Upper lobe of left lung (tissue), 4 donors: Measurements from ENCODE around the gene TMEM107.
"Not testable (repeated sequence)": the region's sequence is repeated elsewhere in the genome, so short reads cannot be mapped to it uniquely, and the experiment has no call there.

Experiments
- CTCF ChIP-seq, 6 experiments: fragments of 450-650 bp in 4 of 6; fragments of 200-600 bp in 2 of 6; sonication (generic) in 2 of 6; IDR thresholded peaks; one replicate each; pipeline ENCODE4 v1.5.1; 2016 to 2019; ENCODE audit warnings: antibody characterized with exemption in 6 of 6
- EP300 ChIP-seq, 4 donors: sonication (generic); formaldehyde crosslinking; IDR thresholded peaks; one replicate each; pipeline ENCODE4 v1.5.1; 2017; ENCODE audit warnings: antibody characterized with exemption in 4 of 4, control low read depth in 2 of 4
- POLR2A ChIP-seq, 4 donors: fragments of 450-650 bp; IDR thresholded peaks; one replicate each; pipeline ENCODE4 v1.5.1; 2016 to 2017; ENCODE audit warnings: antibody characterized with exemption in 4 of 4, mild to moderate bottlenecking in 2 of 4
- POLR2AphosphoS5 ChIP-seq, 2 donors: sonication (generic); formaldehyde crosslinking; IDR thresholded peaks; one replicate each; pipeline ENCODE4 v1.5.1; 2017; ENCODE audit warnings: antibody characterized with exemption in 2 of 2

- not testable (repeated sequence) for TF ChIP-seq EP300, CTCF, POLR2AphosphoS5, POLR2A (IDR thresholded peaks at IDR 0.05)
These were observed 6.0 kb downstream of the TMEM107 start for GRCh38 chr17:8170186-8170585.
